Measurements from ENCODE around the gene CLDN15.

DNA sequence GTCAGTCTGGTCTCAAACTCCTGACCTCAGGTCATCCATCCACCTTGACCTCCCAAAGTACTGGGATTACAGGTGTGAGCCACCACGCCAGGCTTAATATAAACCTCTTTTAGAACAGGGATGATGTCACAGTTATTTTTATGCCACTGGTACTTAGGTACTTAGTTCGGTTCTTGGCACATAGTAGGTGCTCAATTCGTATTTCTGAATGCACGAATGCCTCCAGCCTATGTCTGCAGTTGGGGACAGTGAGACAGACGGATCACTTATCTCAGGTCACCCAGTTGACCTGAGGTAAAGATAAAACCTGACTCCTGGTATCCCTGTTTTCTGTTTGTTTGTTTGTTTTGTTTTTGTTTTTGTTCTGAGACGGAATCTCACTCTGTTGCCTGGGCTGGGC, 51.4 kb downstream of the CLDN15 start:
- TF ChIP-seq, protein P1, sequence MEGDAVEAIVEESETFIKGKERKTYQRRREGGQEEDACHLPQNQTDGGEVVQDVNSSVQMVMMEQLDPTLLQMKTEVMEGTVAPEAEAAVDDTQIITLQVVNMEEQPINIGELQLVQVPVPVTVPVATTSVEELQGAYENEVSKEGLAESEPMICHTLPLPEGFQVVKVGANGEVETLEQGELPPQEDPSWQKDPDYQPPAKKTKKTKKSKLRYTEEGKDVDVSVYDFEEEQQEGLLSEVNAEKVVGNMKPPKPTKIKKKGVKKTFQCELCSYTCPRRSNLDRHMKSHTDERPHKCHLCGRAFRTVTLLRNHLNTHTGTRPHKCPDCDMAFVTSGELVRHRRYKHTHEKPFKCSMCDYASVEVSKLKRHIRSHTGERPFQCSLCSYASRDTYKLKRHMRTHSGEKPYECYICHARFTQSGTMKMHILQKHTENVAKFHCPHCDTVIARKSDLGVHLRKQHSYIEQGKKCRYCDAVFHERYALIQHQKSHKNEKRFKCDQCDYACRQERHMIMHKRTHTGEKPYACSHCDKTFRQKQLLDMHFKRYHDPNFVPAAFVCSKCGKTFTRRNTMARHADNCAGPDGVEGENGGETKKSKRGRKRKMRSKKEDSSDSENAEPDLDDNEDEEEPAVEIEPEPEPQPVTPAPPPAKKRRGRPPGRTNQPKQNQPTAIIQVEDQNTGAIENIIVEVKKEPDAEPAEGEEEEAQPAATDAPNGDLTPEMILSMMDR (IDR thresholded peaks at IDR 0.05): no peak
- no peak for TF ChIP-seq POLR2A (IDR thresholded peaks at IDR 0.05)
- TF ChIP-seq POLR2AphosphoS5 (IDR thresholded peaks at IDR 0.05): no peak
- TF ChIP-seq EP300 (IDR thresholded peaks at IDR 0.05): no peak

Measured in stomach (tissue), 4 donors.